AG20443 (cell line): Measurements from ENCODE around the gene SHTN1.

ENCODE experiments used
- DNase-seq: peaks from one replicate; pipeline ENCODE4 v3.0.0; 2012; ENCODE audit warnings: low spot score, mixed read lengths

The SHTN1 gene

DNA sequence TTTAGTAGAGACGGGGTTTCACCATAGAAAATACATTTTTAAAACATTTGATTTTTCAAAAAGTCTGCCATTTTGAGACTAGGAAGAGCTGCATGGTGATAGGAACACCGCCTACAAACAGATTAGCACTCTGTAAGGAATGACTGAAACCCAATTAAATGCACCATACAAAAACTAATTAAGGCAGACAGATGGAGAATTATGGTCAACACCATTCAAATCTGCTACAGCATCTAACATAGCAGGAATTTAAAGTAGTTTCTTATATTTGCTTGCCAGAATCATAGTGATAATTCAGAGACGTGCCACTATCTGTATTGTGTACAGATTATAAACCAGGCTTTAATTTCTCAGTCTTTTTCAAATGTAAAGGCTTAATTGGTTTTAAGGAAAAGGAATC is 87.5 kb downstream of the SHTN1 start:
- DNase-seq: no peak

DNA sequence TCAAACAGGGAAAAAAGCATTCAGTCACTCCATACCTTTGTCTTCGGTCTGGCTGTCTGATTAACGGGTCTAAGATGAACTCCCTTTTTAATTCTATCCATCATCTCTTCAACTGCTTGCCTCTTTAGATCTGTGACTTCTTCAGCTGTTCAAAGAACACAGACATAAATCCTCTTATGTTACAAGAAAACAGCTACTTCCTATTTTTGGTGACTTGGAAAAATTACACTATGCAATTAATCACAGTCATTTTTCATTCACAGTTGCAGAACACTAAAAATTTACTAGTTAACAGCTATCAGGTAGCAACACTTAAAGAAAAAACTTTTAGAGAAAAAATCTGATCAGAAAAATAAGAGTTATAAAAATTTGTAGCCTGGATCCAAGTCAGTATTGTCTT is 89.6 kb downstream of the SHTN1 start:
- DNase-seq: no peak

DNA sequence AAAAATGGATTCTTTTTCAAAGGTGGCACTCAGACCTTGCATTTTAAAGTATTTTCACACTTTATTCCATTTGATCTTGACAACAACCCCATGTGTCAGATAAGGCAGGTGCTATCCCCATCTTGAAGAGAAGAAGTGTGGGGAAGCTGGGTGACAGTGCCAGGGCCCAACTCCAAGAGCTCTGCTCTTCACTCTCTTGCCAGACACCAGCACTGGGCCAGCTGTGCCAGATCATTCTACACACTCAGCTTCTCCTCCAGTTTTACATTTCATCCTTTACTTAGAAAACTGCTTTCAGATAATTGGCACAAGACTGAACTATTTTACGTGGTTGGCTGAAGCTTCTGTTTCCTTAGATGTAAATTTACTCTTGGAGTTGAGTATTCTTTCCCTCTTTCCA is 91.3 kb downstream of the SHTN1 start:
- no peak for DNase-seq

DNA sequence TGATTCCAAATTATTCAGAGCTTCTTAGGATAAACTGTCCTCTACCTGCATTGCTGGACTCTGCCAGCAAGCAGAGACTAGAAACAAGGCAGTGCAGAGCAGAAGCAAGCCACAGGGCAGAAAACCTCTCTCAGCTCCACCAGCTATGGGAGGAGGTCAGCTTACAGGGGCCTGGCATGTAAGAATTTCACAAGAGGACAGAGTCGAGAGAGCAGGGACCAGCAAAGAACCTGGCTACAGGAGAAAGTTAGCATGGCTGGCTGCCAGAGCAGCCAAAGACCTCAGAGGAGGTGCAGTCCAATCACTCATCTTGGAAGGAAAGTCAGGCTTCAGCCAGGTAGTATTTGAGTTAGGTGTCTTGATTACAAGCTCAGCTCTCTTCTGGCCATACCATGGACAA is 92.8 kb downstream of the SHTN1 start:
- no peak for DNase-seq

DNA sequence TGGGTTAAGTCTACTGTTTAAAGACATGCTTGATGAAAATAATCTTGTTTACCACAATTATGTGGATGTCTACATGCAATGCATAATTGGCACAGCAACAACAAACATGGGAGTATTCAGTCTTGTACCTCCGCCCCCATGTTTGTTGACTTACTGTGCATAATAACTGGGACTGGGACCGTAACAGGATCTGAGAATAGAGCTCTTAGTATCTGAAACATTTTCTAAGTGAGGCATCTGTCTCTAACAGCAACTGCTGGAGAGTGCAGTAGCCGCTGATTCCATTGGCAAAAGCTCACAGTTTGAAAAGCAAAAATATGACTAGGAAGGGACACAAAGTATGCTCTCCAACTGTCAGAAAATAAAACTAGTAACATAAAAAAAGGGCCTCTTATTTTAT is 94.1 kb downstream of the SHTN1 start:
- no peak for DNase-seq

DNA sequence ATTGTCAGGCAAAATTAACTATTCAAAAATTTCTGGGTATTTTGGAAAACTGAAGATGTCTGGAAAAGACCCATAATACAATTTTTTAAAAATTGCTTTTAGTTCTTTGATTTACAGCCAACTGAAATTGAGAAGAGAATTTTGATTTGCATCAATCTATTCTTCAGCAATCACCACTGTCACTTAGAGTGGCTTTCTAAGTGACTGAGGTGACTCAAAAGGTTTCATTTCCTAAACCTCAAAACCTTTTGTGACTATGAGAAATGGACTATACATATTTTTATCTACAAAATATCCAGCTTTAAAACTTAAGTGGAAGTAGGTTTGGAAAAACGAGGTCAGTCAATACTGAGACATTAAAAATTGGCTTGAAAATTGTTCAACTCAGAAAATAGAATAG is 95.7 kb downstream of the SHTN1 start:
- no peak for DNase-seq

DNA sequence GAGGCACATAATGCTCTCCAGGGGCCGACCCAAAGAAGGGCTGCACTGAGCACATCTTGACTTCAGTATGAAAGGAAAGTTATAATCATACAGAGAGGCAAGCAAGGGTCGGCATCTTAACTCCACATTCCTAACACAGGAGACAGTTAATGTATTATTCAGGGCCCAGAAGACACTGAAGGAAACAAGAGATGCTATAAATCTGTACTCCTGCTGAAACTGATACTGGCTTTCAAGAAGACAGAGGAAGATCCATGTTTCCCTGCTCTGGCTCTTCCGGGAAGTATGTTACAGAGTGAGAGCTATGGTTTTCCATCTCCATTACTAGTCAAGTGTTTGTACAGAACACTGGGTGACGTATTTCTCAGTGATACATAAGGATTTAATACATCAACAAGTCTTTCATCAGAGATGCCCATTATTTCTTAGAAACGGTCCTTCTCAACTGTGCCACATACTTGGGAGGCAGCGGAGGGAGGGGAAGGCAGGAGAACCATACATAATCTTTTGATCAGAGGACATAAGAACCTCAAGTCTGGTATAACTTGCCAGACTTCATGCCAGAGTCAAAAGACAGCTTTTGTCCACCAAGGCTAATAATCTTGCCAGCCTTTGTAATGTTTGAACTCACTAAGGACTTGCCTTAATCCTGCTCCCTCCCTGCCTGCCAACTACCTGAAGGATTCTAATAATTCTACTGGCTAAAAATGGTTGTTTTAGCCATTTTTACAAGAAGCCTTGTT is 97.6 kb downstream of the SHTN1 start:
- no peak for DNase-seq

DNA sequence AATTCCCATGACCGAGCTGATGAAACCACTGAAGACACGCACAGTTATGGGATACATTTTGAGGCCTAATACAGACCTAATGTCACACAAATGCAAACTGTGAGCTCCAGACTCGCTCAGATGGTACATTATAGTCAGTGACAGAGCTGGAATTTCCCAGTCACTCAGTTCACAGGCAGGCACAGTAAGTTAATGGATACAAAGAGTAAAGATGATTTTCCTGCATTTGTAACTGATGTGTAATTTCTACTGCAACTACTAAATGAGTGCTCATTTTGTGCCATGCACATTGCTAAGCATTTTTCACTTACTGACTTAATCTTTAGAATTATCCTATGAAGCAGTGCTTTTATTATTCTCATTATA is 99.2 kb downstream of the SHTN1 start:
- DNase-seq: no peak

DNA sequence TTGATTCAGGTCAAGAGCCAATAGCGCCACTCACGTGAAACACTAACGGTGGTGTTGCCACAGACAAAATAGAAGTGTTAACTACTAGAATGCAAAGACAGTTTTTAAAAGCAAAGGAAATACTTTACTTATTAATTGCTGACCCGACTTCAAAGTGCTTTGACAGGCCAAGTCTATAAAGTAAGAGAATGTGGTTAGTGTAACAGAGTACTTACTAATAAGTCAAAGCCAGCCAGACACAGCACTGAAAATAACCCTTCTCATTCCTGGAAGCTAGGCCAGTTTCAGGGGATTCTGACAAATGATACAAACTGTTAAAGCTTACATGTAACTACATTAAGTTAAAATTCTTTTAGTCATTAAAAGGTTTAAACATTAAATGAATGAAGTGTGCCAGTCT is 105.4 kb downstream of the SHTN1 start:
- DNase-seq: no peak

DNA sequence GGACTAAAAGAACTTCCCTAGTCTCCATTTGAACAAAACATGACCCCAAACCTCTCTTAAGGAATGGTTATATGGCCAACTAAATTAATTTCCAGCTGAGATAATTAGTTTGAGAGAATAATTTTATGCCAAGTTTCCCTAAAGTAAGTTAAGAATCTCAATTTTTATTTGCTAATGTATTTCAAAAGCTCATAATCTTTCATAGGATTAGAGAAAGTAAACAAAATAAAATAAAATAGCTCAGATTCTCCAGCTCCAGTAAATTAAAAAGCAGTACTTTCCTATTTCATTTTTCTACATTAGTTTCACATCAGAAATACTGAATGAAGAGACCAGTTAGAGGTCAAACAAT is 111.3 kb downstream of the SHTN1 start:
- DNase-seq: no peak

DNA sequence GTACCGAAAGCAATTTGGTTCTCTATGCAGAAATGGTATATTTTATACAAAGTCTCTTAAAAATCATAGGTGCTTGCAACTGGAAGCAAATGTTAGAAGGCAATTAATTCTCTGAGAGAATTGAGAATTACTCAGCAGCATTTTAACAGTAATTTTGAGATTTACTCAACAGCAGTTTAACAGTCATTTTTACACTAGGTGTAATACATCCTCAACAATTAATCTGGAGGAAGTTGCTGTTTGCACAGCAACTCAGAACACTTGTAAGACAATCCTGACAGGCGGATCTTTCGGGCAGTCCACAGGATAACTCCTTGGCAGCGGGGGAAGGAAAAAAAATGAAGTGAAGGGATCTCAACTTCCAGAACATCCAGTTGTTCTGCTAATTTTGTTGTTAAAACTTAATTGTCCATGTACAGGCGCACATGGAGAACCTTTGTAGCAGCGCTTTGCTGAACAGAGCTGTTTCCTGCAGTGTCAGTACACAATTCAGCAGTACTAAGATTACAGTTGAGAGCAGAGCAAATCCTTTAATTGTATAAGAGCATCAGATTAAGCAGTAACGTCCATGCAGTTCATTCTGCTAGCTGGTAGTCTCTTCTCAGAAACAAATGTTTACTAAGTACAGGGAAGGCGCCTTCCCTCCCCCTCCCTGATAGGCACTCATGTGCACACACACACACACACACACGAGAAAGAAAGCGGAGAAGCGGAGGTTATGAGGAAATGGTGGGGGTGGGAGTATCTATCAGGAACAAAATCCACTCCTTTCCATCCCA is 111.9 kb downstream of the SHTN1 start:
- no peak for DNase-seq

DNA sequence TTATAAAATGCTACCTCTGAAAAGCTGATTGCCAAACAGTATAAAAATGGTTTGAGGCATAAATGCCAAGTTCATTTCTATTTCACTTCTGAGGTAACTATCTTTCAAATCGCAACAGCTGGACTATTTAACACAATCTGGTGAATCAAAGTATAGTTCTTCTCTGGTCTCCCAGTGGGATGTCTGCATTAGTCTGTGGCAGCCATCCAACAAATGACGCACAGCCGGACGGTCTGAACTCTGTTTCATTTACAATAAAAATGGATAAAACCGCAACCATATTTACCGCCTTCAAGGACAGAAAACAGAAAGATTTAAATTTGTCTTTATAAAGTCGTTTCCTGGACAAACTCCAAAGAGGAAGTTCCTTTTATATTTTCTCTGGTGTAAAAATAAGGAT is 113.8 kb downstream of the SHTN1 start:
- no peak for DNase-seq

DNA sequence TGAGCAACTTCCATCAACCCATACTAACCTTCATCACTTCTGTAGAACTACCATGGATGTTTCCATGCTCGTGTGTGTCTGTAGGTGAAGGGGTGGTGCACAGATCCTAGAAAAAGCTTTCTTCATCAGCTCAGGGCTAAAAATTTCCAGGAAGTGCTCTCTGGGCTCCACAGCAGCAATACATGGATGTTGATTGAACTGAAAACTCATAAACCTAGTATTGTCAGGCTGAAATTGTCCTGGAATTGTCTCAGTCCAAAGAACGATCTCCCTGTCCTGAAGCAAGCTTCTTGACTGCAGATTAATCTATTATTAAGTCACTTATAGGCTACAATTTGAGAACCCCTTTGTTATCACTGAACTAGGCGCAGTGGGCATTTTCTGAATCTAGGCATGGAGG is 115.9 kb downstream of the SHTN1 start:
- DNase-seq: no peak

DNA sequence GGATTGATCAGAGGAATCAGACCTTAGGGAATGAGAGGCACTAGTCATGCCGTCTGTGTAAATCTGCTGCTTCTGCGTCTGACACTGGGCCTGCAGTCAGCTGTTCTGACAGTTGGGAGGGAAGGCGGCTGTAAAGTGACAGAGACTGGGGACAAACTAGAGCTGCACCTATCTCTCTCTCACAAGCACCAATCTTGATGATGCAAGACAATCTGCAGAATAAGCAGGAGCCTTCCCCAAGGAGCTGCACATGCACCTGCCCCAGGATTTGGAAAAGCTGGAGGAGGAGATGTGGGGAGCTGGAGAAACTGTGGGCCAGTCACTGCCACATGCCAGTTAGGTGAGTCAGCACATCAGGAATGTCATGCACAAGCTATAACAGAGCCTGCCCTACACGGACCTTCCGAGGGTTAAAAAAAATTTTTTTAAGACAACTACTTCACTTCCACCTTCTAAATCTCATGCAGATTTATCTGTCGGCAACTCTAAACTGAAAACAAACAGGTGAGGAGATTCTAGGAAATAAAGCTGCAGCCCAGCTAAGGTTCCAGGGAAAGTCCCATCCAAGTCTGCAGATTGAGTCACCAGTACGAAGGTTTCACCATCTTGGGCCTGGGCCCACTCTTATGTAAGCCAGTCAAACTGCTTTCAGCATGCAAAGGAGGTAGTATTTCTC is 116.5 kb downstream of the SHTN1 start:
- peak; percentile 88 for DNase-seq

DNA sequence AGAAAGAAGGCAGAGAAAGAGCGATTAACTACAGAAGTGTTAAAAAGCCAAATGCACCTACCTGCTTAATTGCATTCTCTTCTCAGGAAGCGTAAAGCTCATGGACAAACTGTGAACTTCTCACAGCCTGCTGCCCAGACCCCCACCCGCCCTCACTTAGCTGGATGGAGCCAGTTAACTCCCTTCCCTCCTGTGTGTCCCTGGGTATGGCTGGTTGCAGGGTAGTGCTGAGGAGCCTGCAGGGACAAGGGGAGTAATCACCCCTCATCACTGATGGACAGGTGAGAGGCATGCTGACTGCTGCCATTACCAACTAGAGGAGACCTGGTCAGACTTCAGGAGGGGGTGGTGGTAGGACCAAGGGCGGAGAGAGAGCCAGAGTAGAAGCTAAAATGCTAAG is 118.2 kb downstream of the SHTN1 start:
- no peak for DNase-seq

DNA sequence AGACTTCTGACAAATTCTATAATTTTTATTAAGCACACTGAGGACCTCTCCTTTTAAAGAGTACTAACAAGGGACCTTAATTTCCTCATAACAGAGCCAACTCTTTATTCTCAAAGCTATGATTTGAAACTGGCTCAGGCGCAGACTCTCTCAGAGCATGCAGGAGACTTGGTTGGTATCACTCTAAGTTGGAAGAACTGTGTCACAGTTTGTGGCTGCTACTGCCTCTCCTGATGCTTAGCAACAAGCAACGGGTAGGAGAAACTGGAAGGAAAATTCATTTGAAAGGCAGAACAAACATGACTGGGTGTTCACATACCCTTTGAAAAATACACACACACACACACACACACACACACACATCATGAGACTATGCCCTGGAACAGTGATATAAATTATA is 122.3 kb downstream of the SHTN1 start:
- DNase-seq: no peak

DNA sequence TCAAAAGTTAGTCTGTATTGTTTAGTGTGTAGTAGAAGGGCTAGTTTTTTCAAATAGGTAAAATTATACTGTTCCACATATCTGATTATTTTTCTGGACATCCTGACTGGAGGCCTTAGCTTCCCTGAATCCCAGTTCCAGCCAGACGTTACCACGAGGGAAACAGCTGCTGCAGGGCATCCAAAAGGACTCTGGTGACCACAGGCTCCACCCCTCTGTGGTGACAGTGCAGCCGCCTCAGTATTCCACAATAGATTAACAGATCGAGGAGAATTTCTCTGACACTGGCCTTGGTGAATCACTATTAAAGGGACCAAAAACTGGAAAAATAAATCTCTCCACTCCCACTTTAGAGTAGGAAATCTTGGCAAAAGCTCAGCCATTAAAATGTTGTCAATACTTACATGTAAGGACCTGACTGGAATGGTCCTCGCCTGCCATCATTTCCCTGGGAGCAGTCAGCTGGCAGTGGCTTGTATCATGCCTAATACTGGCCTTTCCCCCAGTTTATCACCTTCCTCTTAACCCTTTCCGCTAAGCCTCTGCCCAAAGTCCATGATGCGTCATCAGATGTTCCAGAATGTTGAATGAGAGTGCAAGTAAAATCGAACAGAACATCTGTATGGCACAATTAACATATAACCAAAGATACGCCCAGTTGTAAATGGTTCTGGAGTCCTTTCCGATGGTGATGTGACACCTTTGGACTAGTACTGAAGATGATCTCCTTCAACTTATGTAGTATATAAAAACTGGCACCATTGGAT is 124.1 kb downstream of the SHTN1 start:
- DNase-seq: peak; percentile 72

DNA sequence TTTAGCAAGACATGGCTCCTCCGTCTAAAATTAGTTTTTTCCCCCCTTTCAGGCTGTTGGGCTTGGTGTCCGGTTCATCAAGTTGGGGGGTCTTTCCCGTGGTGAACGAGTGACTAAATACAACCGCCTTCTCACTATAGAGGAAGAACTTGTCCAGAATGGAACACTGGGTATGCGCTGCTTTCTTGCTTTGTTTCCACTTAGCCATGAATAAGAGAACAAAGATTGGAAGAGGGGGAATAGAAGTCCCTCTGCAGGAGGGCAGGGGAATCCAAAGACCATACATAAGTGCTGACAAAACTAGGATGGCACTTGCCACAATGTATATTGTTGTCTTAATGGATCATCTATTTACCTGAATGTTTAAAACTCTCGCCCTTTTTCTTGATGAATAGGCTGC is 125.2 kb downstream of the SHTN1 start:
- DNase-seq: no peak

DNA sequence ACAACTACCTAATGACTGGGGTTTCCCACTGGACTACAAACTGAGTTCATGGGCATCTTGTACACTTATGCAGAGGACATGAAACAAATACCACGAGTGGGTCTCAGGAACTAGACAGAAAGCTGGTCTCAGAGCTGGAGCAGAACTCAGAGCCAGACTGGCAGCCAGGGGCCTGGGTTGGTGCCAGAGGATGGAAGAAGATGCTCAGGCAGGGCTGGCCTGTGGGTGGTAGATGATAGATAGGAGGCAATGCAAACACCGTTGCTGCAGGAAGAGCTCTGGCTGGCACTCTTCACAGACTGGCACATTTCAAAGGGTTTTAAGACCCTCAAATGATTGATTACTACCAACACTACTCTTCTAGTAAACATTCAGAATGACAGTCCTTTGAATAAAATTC is 126.9 kb downstream of the SHTN1 start:
- DNase-seq: no peak

DNA sequence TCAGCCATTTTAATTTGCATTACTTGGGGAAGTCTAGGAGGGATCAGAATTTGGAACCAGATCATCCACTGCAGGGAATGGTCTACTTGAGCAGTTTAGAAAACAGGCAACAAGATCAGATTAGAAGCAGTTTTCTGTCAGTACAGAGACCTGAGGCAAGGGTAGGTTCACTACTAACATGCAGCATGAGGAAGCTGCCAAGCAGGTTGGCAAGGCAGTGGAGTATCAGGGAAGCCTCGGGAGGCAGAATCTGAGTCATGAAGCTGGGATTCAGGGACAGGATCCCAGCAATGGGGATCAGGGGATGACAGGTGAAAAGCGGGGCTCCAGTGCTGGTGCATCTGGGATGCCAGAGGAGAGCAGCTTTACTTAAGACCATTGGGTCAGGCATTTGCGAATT is 127.6 kb downstream of the SHTN1 start:
- DNase-seq: no peak

DNA sequence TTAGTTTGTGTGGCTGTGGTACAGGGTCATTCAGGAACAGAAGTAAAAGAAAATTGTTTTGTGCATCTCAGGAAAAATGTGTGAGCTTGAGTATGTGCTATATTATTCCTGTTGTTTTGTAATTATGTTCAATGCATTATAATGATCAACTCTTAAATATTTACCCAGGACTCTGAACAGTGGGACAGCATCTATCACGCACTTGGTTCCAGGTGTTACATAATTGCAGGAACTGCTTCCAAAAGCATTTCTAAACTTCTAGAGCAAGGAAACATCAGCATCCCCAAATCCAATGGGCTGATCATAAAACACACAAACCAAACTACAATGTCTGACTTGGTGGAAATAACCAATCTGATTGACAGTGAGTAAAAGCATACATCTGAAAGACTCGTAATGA is 129.1 kb downstream of the SHTN1 start:
- no peak for DNase-seq

DNA sequence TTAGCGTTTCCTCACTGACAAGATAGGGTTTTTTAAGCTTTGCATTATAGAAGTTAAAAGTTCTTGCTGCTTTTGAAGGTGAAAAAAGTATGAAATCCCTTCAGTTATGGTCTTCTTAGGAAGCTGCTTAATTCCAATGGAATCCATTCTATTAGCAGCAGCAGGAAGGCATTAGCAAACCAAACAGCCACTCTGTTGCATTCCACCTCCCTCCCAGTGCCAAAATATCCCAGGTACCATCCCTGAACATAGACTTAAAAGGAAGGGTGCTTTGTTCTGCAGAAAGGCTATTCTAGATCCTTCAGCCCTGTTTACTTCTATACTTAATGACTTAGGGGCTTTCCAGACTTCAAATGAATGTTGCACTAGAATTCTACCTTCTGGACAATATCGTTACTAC is 131.9 kb downstream of the SHTN1 start:
- DNase-seq: no peak

DNA sequence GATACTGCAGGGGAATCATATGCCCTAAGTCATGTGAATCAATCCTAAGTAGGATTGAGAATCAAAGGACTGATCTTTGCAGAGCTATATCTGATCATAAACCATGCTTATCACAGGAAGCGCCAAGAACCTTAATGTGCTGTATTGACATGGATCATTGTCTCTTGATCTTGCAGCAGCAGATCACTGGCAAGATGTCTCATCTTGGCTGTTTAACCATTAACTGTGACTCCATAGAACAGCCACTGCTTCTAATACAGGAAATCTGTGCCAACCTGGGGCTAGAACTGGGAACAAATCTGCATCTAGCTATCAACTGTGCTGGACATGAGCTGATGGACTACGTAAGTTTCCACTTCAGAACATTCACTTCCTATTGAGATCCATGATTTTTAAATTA is 134.0 kb downstream of the SHTN1 start:
- no peak for DNase-seq
